Lower leg skin (tissue), 3 donors: ENCODE data around the gene AREG.

ENCODE experiments used
- POLR2A ChIP-seq, 2 donors: fragments of 450-650 bp; IDR thresholded peaks; one replicate each; pipeline ENCODE4 v1.6.1; 2016 to 2017; ENCODE audit warnings: antibody characterized with exemption in 2 of 2, mild to moderate bottlenecking in 1 of 2, moderate library complexity in 1 of 2
- TF ChIP-seq, protein P1 (sequence below), 3 donors: fragments of 450-650 bp; IDR thresholded peaks; one replicate each; pipeline ENCODE4 v1.5.1; 2016; ENCODE audit warnings: antibody characterized with exemption in 3 of 3, mild to moderate bottlenecking in 3 of 3, moderate library complexity in 2 of 3

DNA sequence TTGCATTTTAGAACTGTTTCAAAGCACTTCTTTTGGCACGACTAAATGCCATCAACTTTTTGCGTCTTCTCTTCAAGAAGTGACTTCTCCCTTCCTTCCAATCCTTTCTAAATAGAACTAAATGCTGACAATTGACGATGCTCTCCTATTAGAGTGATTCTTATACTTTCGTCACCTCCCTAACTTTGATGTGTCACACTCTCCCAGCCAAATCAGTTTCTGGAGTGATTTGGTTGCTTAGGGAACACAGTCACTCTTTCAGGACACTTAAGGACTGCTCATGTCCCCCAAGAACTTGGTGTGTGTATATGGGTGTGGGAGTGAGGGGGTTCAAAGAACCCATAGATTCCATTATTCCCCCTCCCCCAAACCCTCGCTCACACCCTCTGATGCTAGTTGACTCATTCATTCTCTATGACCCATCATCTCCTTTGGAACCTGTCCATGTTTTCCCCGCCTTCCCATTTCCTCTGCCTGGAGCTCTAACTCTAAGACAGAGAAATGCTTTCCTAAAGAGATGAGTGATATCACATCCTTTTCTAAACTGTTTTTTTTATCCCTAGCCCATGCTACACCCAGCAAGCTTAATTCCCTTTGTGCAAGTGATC is 26.8 kb upstream of the AREG start:
- TF ChIP-seq POLR2A (IDR thresholded peaks at IDR 0.05), result no peak
- TF ChIP-seq, protein P1, sequence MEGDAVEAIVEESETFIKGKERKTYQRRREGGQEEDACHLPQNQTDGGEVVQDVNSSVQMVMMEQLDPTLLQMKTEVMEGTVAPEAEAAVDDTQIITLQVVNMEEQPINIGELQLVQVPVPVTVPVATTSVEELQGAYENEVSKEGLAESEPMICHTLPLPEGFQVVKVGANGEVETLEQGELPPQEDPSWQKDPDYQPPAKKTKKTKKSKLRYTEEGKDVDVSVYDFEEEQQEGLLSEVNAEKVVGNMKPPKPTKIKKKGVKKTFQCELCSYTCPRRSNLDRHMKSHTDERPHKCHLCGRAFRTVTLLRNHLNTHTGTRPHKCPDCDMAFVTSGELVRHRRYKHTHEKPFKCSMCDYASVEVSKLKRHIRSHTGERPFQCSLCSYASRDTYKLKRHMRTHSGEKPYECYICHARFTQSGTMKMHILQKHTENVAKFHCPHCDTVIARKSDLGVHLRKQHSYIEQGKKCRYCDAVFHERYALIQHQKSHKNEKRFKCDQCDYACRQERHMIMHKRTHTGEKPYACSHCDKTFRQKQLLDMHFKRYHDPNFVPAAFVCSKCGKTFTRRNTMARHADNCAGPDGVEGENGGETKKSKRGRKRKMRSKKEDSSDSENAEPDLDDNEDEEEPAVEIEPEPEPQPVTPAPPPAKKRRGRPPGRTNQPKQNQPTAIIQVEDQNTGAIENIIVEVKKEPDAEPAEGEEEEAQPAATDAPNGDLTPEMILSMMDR (IDR thresholded peaks at IDR 0.05), result no peak
